HUES48 (cell line): ENCODE measurements around the gene KIF6.

ENCODE experiments used
- H3K27ac ChIP-seq: one replicate; pipeline ENCODE4 v1.7.0; 2013; ENCODE audit warnings: low read depth, low read length, inconsistent platforms
- H3K27me3 ChIP-seq: 2 replicates; pipeline ENCODE4 v1.6.1; 2013; ENCODE audit warnings: mild to moderate bottlenecking, low read length; ENCODE audit not compliant: control insufficient read depth, insufficient read depth
- H3K36me3 ChIP-seq: 2 replicates; pipeline ENCODE4 v1.6.1; 2013; ENCODE audit warnings: low read length; ENCODE audit not compliant: control insufficient read depth, insufficient read depth
- H3K4me1 ChIP-seq: 2 replicates; pipeline ENCODE4 v1.6.1; 2013; ENCODE audit warnings: mild to moderate bottlenecking, low read length; ENCODE audit not compliant: control insufficient read depth, insufficient read depth
- H3K4me3 ChIP-seq: 2 replicates; pipeline ENCODE4 v1.5.1; 2013; ENCODE audit warnings: mild to moderate bottlenecking, low read depth, low read length
- H3K9ac ChIP-seq: 2 replicates; pipeline ENCODE4 v1.6.1; 2013; ENCODE audit warnings: mild to moderate bottlenecking, low read depth, low read length, moderate library complexity
- H3K9me3 ChIP-seq: 2 replicates; pipeline ENCODE4 v1.6.1; 2013; ENCODE audit warnings: low read length; ENCODE audit not compliant: control insufficient read depth, insufficient read depth

KIF6 gene

DNA sequence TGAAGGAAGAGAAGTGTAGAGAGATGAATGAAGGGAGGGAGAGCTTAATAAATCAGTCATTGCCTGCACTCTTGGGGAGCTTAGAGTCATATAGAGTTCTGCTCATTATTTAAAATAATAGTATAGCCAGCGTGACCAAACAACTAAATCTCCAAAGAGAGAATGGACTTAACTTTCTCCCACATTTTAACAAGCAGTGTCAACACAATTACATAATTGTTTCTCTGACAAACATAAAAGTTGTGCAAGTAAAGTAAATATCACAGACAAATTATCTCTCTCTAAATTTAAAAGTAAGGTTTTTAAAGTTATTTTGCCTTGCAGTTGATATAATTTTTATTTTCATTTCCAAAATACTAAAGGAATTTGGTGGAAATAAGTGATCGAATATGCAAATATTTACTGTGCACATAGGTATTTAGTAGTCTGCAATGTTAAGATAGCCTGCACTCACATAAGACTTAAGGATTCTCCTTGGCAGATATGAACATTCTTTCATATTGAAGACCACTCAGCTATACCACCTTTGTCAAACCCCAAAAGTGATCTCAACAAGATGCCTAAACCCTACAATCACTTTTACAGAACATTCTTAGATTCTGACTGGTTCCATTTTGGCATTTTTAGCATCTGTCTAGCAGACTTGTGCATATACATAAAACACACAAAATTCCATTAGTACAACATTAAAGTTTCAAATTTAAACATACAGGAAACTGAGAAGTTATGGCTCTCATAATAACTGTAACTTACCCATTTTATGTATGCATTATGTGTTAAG lies 67.7 kb downstream of the KIF6 start:
- Histone ChIP-seq H3K4me3 (no peak overlapping the region), H3K9ac (no peak overlapping the region), H3K9me3 (no peaks in the 10 kb centered on the region), H3K27ac (no peak overlapping the region), H3K4me1 (peaks cover 12% of the 10 kb centered on the region), H3K27me3 (no peaks in the 10 kb centered on the region), H3K36me3 (no peaks in the 10 kb centered on the region)

DNA sequence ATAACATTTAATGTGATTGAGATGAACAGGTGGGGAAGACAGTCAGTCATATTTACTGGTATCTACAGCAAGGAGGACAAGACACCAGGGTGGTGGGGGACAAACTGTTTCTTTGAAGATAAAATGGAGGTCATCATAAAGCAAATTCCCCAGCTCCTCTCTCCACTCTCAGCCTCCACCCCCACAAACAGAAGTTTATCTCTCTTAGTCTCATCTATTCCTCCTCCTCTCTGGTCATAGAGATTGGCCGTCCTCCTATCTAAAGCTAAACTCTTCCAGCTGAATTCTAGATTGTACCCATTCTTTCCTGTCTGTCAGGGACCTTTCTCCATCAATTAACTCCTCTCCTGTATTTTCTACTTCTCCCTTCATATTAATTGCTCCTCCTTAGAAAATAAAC lies 71.1 kb downstream of the KIF6 start:
- Histone ChIP-seq H3K4me3 (no peak overlapping the region), H3K9ac (no peak overlapping the region), H3K9me3 (no peaks in the 10 kb centered on the region), H3K36me3 (no peaks in the 10 kb centered on the region), H3K4me1 (peaks cover 19% of the 10 kb centered on the region), H3K27me3 (no peaks in the 10 kb centered on the region), H3K27ac (no peak overlapping the region)

GRCh38 chr6:39653612-39654011 lies 71.6 kb downstream of the KIF6 start:
- Histone ChIP-seq H3K27ac (peak overlapping the region; percentile 34), H3K4me3 (no peak overlapping the region), H3K36me3 (no peaks in the 10 kb centered on the region), H3K27me3 (no peaks in the 10 kb centered on the region), H3K4me1 (peaks cover 19% of the 10 kb centered on the region), H3K9ac (no peak overlapping the region), H3K9me3 (no peaks in the 10 kb centered on the region)

- no peaks in the 10 kb centered on the region for H3K36me3 ChIP-seq
- no peak overlapping the region for H3K27ac ChIP-seq
- peaks cover 19% of the 10 kb centered on the region for H3K4me1 ChIP-seq
- H3K9ac ChIP-seq = no peak overlapping the region
- H3K4me3 ChIP-seq = no peak overlapping the region
- H3K9me3 ChIP-seq = no peaks in the 10 kb centered on the region
- H3K27me3 ChIP-seq = no peaks in the 10 kb centered on the region
Measured at GRCh38 chr6:39649996-39650395, 75.2 kb downstream of the KIF6 start.

DNA sequence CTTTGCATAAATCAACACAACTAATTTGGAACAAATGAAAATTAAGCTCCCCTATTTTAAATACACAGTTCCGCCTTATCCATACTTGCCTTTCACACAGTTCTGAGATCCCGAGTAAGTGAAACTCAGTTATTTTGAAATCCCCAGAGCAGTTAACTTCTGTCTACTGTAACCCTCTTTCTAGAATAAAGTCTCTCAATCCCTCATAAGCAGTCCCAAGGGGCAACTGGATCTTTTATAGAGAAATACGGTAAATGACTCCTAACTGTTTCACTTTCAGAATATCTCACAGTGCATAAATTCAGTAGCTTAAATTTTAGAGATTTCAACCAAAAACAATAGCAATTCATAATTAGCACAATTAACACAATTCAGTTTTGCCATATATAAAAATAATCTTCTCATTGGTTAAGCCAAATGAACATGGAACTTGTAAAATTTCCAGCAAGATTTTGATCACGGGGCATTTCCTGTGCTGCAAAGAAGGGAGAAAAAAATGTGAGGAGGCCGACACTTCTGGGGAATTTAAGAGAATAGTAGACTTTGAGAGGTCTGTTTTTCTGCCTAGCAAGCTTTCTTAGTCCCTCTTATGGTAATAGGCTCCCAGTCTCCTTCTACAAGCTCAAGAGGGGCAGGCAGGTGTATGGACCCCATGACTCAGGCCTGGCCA lies 78.3 kb downstream of the KIF6 start:
- Histone ChIP-seq H3K27me3 (no peaks in the 10 kb centered on the region), H3K36me3 (no peaks in the 10 kb centered on the region), H3K9ac (no peak overlapping the region), H3K4me3 (no peak overlapping the region), H3K9me3 (no peaks in the 10 kb centered on the region), H3K4me1 (peaks cover 7% of the 10 kb centered on the region), H3K27ac (no peak overlapping the region)

GRCh38 chr6:39642270-39642669 lies 82.9 kb downstream of the KIF6 start:
- no peak overlapping the region for H3K4me3 ChIP-seq
- H3K9me3 ChIP-seq = no peaks in the 10 kb centered on the region
- no peak overlapping the region for H3K9ac ChIP-seq
- no peak overlapping the region for H3K27ac ChIP-seq
- no peaks in the 10 kb centered on the region for H3K36me3 ChIP-seq
- no peaks in the 10 kb centered on the region for H3K27me3 ChIP-seq
- H3K4me1 ChIP-seq = no peaks in the 10 kb centered on the region; the same call in 1 of the 2 replicates

- H3K36me3 ChIP-seq = no peaks in the 10 kb centered on the region
- H3K9me3 ChIP-seq = no peaks in the 10 kb centered on the region
- no peaks in the 10 kb centered on the region for H3K27me3 ChIP-seq
- no peak overlapping the region for H3K9ac ChIP-seq
- no peak overlapping the region for H3K27ac ChIP-seq
- H3K4me3 ChIP-seq = no peak overlapping the region
- H3K4me1 ChIP-seq = no peaks in the 10 kb centered on the region
Measured at GRCh38 chr6:39638126-39638822, 86.9 kb downstream of the KIF6 start.

GRCh38 chr6:39634646-39635341 lies 90.4 kb downstream of the KIF6 start:
- Histone ChIP-seq H3K27me3 (no peaks in the 10 kb centered on the region), H3K36me3 (no peaks in the 10 kb centered on the region), H3K9me3 (no peaks in the 10 kb centered on the region), H3K4me1 (no peaks in the 10 kb centered on the region), H3K9ac (no peak overlapping the region), H3K4me3 (no peak overlapping the region), H3K27ac (no peak overlapping the region)

DNA sequence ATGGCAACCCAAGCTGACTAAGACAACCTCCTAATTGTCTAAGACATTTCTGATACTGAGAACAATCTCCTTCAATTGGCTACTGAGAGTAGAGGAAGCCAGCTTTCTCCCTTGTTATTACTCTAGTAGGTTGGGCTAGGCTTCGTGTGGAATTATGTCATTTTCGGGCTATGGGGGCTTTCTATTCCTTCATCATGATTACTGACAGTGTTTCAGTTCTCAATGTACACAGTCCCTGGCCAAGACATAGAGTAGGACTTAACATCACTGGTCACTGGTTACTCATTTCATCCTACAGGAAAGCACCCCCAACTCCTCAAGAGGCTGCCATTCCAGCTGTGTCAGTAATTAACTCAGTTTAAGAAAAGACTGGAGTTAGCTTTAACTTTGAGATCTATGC lies 100.0 kb downstream of the KIF6 start:
- no peak overlapping the region for H3K9ac ChIP-seq
- no peak overlapping the region for H3K4me3 ChIP-seq

DNA sequence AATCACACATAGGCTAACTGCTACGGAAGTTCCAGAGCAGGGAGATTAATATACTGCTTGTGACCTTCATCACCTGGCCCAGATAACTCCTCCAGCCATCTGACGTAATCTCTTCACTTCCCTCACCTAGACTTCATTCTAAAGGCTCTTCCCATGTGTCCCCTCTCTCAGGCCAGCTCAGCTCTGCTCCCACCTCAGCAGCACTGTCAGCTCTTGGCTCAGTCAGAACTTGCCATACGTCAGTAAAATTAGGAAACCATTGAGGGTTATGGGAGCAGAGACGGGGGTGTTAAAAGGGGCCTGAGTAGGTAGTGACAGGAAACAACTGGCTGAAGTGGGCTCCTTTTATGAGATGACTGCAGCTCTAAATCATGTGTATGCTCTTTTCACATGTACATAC lies 101.5 kb downstream of the KIF6 start:
- H3K27ac ChIP-seq = no peak overlapping the region
- no peak overlapping the region for H3K4me3 ChIP-seq
- H3K9me3 ChIP-seq = no peaks in the 10 kb centered on the region
- no peak overlapping the region for H3K9ac ChIP-seq
- no peaks in the 10 kb centered on the region for H3K4me1 ChIP-seq
- H3K27me3 ChIP-seq = no peaks in the 10 kb centered on the region
- no peaks in the 10 kb centered on the region for H3K36me3 ChIP-seq

More for the DNA sequence above, 100.0 kb downstream of the KIF6 start:
- no peaks in the 10 kb centered on the region for H3K27me3 ChIP-seq
- H3K4me1 ChIP-seq = no peaks in the 10 kb centered on the region
- no peaks in the 10 kb centered on the region for H3K36me3 ChIP-seq
- no peak overlapping the region for H3K27ac ChIP-seq
- no peaks in the 10 kb centered on the region for H3K9me3 ChIP-seq
